Stimulated activated CD8-positive, alpha-beta memory T cell treated with anti-CD3 and anti-CD28 coated beads, Interleukin-15, amount 100 ng/mL, for 48 hours (primary cell): ENCODE results near the gene HOXA4.

Experiments
- DNase-seq, 2 donors: peaks; one replicate each; pipeline ENCODE4 v3.0.0-alpha.2; 2020; ENCODE audit warnings: low read depth in 2 of 2

Gene HOXA4

DNA sequence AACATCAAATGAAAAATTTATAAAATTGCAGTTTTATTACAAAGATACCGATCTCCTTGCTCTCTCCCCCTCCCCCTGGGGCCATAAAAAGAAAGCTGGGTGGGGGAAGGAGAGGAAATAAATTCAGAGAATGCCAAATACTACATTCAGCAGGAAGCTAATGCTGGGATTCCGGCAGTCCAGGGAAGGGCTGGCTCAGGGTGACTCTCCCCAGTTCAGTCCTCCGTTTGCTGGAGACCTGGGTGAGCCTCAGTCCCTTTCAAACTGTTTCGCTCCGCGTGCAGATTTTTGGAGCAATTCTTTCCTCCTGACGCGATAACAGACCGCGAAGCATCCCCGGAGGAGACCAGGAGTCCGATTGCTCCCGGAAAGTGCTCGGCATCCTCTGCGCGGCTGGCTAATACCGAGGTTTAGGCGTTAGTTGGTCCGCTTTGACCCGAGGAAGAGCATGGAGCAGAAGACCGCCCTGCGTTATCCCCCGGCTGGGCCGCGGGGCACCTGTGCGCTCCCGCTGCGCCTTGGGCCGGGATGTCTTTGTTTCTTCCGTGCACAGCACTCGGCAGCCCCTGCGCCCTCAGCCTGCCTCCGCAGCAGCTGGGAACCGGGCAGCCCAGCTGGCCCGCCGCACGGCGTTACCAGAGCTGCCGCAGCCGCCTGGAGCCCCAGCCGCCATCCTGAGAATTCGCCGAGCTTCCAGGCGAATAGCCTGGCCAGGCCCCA is 24.2 kb downstream of the HOXA4 start:
- no peak for DNase-seq

DNA sequence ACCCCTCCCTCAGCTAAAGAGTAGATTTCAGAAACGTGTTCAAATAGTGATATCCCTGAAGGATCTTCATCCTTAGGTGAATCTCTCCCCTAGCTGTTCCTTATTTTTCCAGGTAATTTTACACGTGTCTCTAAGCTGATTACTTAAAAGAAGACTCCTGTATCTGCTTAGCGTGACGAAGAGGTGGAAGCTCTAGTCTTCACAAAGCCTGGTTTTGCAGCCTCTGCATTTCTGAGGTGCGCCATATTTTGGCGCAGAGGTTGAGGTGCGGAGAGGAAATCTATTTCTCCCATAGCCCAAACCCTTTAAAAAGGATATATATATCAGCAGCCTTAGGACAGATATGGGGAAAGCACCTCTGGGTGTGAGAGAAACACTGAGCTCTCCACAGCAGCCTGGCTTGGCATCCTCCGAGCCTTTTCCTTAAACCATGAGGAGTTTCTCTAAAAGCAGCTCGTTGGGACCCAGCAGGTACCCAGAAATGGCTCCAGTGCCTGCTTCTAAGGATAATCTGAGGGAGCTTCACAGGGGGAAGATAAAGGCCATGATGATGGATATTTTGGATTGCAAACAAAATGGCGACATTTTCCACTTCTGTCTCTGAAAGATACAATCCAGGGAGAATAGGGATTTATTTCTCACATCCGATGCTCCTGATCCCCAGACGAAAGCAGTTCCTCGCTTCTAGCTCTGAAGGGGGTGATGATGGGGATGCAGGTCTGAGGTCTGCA is 25.1 kb downstream of the HOXA4 start:
- no peak for DNase-seq

DNA sequence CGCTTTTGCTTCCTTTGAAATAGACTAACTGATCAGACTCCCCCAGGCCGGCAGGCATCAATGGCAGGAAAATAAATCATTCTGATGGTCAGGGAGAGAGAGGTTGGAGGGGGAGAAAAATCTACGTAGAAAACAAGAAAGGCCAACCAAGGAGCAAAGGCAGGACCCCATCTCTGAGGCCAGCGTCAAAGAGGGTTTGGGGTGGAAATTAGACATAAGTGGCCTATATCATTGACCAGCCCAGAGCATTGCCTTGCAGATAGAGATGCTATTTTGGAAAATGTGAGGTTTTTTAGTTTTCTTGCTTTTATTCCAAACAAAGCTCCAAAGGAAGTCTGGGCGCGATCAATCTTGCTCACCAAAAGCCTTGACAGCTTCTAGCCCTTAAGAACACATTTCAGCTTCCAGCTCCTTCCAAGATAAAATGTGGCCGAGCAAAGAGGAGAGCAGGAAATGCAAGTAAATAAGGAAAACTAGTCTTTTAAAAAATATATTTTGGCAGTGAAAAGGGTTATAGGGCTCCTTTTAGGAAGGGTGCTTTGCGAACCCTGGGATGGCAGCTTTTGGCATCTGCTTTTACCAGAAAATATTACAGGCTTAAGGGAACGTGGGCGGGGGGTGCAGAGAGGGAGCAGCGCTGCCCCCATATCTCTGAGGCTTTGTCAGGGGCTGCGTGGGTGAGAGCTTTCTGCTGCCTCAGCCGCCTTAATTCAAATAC is 26.1 kb downstream of the HOXA4 start:
- no peak for DNase-seq

DNA sequence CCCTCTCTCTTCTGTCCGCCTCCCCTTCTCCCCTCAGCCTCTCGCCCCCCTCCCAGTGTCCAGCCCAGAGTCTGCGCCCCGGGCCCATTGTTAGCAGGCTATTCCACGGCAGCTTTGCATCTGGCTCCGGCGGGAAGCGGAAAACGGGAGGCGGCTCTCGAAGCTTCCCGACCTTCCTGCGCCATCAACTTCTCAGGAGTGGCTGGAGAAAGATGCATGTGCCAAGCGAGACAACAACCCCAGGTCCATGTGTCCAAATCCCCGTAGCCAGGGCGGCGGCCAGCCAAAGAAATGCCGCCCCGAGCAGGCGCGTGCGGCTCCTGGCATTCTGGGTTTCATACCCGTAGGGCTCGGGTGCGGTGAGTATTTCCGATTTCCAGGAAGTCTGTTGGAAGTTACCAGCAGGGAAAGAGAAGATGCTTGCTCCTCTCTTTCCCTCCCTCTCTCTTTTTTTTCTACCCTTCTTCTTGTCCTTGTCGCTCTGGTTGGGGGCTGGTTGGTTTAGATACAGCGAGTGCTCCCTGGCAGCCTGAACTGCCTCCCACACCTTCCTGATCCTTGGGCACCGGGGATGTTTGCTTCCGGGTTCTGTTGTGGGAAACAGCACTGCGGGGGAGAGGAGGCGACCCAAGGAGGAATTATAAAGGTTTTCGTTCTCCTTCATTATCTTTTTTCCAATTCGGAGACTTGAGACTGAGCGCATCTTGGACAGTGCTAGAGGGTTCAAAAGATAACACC is 26.9 kb downstream of the HOXA4 start:
- no peak for DNase-seq

DNA sequence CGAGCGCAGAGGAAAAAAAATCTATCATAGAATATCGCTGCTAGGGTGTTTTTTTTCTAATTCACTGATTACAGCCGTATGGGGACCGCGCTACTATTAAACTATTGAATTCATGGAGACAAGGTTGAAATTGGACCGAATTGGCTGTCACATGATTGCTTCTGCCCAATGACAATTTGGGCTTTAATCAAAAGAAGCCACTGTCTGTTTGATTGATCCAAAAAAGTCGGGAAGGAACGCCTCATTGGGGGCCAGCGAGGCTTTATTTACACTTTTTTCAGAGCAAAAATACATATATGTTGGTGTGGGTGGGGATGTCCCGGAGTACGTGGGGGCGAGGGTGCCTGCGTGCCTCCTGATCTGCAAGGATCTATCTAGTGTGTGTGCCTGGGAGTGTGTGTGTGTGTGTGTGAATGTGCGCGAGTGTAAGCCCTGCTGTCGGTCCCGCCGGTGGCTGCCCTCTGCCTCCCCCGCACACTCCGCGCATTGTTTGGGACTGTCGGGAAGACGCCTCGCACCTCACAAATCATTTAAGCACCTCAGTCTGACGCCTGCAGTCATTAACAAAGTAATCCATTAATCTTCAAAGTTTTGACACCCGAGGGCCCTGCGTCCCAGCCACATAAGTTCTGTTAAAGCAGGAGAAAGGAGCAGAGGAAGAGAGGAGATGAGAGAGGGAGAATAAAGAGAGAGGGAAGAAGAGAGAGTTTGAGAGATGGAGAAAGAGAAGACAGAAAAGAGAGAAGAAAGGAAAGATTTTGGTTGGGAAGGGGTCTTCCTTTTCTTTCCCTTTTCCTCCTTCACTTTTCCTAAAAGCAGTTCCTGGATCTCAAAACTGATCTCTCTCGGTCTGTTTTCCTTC is 27.7 kb downstream of the HOXA4 start, which contains the start of gene HOXA2:
HOXA2 (minus strand) TSS at position 103 of the 862 bp plus-strand sequence. CDS start 183 bp downstream, outside the sequence.
- no peak for DNase-seq

DNA sequence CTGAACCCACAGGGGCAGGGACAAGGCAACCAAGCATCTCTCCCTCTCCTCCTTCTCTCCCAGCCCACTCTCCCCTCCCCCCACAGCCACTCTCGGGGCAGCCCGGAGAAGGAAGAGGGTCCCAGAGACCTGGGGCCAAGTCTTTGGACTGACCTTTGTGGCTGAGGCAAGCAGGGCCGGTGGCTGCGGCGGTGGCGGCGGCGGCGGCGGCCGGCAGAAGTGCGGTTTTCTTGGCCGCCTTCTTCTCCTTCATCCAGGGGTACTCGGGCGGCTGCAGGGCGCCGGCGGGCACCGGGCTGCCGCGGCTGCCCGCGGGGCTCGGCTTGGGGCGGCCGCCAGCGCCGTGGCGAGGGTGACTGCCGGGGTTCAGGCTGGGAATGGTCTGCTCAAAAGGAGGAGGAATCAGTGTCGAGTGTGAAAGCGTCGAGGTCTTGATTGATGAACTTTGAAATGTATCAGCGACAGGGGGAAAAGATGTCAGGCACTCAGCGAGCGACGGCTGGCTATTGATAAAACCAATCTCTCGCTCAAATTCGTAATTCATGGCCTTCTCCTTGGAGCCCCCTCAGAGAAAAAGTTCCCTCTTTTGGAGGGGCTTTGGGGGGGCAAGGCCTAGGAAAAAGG is 28.5 kb downstream of the HOXA4 start:
- no peak for DNase-seq

DNA sequence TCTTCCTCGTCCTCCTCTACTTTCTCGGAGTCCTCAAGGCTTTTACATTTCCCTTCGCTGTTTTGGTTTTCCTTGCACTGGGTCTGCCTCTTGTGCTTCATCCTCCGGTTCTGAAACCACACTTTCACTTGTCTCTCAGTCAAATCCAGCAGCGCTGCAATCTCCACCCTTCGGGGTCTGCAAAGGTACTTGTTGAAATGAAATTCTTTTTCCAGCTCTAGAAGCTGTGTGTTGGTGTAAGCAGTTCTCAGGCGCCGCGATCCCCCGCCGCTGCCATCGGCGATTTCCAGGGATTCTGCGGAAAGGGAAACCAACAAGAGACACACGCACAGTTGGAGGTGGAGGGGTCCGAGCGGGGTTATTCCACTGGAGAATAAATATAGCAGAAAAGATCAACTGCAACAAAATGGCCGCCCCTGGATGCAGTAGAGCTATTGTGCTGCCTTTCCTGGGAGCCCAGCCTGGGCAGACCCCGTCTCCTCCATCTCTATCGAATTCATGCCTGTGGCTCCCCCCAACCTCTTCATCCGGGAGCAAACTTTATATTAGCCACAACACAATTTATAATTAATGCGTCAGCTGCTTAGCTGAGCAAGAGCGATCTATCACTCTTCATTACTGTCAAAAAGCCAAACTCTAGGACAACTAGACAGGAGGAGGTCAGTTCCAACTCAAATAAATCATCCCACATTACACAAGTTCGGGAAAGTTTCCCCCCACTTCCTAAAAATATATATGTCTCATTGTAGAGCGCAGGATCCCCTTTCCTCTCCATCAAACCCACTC is 29.2 kb downstream of the HOXA4 start:
- no peak for DNase-seq

DNA sequence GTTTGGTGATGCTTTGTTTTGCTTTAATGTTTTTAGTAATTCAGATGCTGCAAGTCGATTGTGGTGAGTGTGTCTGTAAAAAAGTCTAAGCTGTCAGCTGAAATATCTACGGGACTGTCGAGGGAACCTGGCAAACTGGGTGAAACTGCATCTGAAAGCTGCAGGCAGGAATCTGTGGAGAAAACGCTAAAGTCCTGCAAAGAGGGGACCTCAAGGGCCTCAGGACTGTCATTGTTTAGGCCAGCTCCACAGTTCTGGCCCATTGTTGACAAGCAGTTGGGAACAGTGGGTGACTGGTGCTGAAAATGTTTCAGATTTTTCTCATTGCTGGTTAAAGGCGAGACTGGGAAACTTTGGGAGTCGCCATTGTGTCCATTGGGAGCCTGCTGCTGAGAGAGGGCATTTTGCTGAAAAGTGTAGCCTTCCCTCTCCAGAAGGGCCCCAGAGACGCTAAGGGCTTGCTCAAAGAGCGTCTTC is 29.8 kb downstream of the HOXA4 start:
- no peak for DNase-seq

DNA sequence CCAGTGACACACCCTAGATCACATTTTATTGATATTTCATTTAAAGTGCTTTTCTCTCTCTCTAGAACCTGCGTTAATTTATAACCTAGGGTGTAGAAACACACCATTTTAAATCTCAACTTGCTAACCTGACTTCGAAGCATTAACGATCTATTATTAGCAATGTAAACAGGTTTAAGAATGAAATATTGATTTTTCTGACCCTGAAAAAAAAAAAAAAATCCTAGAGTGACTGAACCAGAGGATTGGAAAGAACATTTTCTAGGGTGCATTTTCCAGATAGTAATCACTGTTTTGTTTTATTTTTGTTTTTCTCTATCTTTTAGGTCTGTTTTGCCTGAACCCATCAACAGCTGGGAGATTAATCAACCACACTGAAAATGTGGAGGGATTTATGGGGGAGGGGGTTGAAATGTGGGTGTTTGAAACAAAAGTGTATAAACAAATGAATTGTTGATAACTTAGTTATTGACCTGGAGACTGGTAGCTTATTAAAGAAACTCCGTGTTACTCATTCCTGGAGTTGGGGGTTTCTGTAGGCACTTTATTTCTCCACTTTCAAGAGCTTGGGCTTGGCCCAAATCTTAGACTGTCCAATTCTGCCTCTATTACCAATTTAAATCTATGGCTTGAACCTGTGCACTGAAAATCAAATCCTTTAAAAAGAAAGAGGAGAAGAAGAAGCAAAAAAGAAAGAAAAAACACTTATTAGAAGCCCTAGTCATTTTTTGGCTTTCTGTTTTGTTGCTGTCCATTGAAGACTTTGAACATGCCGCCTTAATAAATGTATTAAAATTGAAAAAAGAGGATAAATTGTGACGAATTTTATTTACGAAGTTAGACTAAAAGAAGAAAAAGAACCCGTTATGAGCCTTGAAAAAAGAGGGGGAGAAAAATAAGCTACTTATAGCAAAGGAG is 30.8 kb downstream of the HOXA4 start:
- DNase-seq, result no peak

DNA sequence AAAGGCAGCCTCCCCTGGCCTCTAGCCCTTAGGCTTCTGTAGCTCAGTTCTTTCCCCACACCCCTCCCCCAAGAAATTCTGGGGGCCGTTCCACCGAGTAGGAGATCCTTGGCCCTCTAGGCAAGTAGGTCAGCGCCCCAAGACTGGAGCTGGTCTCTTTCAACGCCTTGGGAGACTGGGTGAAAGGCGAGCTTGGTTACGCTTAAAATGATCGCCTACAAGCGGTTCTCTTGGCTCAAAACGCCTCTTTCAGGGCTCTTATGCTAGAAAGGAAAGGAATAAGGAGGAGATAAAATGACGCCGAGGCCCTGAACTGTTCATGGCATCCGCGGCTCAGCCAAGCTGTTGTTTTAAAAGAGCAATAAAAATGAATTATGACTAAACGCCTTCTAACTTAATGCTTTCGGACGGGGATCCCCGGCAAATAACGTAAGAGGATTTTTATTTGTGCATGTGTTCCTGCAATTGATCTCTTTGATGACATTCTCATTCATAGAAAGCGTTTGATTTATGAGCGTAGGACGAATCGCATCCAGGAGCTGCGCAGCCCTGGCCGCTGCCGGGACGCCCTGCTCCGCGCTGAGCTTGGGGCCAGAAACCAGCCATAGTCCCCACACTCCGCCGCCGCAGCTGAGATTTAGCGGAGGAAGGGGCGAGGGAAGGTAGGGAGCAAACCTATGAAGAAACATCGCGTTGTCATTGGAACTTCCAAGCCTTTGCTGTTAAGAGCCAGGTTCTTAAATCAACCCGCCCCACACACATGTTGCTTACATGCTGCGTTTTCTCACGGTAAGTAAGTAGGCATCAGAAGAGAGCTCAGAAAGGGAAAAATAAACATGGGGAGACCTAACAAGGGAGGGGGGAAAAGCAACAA is 31.7 kb downstream of the HOXA4 start:
- DNase-seq, result no peak

DNA sequence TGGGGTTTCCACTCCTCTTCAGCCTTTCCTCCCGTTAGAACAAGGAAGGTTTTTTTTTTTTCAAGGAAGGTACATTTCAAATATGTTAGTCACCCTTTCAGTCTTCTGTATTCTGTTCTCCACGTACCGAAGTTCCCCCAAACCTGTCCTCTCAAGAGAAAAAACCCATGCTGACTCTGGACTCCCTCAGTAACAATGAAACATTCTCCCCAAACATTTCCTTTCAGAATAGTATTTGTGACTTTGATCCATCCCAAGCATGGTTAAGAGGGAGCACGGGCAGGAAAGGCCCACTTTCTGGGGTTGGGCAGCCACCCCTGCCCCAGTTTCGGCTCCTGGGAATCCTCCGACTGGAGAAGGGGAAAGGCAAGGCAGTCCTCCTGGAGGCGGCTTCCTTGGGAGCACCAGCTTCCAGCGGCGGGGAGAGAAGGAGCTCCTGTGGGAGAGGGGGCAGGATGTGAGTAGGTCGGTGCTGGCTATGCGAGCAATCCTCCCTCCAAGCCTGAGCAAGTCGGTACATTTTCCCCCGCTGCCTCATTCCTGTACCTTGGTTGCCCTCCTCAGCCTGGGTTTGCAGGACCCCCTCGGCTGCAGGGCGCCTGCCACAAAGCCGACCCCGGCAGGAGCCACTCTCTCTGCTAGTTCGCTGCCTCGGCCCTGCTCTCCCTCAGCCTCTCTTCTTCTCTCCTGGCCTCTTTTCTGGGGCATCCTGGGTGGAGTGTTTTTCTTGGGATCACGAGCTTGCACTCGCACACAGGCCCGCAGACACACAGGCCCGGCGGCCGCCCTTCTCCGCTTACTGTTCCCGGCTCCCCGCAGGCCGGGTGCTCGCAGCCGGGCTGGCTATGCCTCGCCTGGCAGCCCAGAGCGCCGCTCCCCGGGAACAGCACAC is 32.6 kb downstream of the HOXA4 start:
- DNase-seq, result no peak

DNA sequence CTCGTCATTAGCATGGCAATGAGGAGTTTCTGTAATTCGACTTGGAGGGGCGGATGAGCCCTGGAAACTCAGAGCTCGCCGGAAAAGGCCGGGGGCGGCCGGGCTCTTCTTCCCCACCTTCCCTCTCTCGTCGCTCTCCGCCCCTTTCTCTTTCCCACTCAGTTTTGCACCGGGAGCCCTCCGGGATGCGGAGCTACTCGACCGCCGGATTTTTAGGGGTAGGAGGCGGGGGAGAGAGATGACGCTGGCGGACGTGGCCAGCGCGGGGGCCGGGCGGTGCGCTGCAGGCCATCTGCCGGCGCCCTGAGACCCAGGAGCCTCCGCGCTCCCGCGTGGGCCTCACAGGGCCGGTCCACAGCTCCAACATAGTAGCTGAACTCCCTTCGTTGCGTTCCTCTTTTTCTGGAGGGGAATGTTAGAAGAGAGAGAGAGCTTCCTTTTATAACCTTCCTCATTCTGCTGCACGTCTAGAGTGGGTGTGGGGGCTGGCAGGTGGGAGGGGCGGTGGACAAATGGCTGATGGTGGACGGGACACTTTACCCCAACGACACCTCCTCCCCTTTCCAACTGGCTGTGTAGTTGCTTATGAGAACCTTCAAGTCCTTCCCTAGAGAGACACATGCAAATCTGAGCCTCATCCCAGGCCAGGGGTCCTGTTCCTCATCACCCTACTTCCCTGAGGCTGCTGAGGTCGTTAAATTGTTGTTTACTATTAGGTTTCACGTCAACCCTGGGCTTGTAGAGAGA is 33.6 kb downstream of the HOXA4 start:
- no peak for DNase-seq

DNA sequence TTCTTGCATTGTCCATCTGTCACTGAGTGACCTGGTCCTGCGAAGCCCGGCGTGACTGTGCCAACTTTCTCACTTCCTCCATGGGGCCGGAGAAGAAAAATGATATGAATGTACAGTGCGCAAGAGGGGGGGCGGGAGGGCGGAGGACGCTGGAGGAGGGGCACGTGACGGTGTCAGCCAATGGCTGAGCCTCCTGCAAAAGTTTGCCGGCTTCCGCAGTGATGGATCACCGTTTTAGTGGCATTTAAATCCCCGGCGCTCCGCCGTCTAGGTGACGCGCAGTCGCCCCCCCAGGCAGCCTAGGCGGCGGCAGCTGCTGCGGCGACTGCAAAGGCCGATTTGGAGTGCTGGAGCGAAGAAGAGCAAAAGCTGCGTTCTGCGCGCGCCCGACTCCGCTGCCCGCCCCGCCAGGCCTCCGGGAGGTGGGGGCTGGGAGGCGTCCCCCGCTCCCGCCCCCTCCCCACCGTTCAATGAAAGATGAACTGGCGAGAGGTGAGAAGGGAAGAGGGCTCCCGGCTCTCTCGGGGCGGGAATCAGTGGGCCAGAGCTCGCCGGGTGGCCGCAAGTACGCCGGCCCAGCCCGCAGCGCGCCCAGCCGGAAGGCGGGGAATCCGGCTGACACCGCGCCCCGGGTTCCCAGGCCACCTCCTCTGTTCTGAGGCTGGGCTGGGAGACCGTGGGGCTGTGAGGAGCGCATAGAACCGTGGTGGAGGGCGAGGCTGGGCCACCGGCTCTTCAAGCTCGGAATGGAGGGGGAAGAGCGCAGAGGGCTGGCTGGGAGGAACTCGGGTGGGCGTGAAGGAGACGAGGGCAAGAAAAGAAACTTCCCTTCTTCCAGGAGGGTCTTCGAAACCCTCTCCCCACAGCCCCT is 34.4 kb downstream of the HOXA4 start, which contains the start of gene HOXA1:
HOXA1 (minus strand) TSS at position 104 of the 871 bp plus-strand sequence; CDS start at position 16, 88 bp downstream.
- DNase-seq, result peak; percentile 60 to 69

DNA sequence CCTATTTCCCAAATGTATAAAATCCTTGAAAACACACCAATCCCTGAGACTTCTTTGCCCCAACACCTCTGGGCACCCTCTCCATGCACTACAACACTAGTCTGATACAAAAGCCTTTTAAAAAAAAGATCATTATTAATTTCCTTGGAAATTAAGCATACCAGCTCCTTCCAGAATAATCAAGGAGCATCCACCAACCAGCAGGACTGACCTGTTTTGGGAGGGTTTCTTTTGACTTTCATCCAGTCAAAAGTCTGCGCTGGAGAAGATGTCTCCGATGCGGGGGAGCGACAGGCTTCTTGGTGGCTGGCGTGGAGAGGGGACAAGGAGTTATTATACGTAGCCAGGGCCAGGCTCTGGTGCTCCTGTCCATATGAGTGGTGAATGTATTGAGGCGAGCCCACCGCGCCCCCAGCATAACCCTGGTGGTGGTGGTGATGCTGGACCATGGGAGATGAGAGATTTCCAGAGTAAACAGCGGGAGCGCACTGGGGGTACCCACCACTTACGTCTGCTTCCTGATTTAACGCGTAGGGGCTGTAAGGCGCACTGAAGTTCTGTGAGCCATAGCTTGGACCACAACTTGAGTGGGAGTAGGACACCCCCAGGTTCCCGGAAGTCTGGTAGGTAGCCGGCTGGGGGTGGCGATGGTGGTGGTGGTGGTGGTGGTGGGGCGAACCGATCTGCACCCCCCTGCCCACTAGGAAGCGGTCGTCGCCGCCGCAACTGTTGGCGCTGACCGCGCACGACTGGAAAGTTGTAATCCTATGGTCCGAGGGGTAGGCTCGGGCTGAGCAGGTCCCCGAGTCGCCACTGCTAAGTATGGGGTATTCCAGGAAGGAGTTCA is 35.3 kb downstream of the HOXA4 start:
- peak in 1 of 2 donors; percentile 4 for DNase-seq
